Measurements from ENCODE around the gene CNIH1. TPM values are rescaled to one million over a fixed set of nuclear protein-coding genes. Genes with fewer than 3 reads are reported as not detected.

The CNIH1 gene
- total and polyA plus RNA-seq, 8 donors = 10.8 to 43.5 (median 34.7) TPM

DNA sequence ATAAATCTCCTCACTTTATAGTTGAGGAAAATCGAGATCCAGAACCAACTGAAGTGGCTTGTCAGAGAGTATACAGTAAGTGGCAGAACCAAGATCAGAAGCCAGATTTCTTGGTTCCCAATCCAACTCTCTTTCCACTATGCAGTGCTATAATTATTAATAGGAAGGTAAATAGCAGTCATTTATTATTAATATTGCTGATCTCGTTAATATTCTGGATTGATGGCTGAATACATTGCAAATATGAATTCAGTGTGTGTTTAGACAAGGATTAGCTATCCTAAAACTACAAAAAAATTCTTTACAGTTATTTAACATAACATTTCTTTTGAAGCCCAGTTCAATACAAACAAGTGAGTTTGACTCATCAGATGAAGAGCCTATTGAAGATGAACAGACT is 41.6 kb downstream of the CNIH1 start:
- FAIRE-seq = no peak
- 80 to 85% methylated on average over 2 of the region's 2 CpGs for WGBS, 2 donors
- no peaks in the 10 kb centered on the region for H3K27me3 ChIP-seq
- H3K36me3 ChIP-seq = no peaks in the 10 kb centered on the region
- intact Hi-C loops (cut with DNase I) = no loop called here
- no peak overlapping the region for H3K4me3 ChIP-seq
- H3K4me1 ChIP-seq = no peaks in the 10 kb centered on the region
- TF ChIP-seq, protein P1, sequence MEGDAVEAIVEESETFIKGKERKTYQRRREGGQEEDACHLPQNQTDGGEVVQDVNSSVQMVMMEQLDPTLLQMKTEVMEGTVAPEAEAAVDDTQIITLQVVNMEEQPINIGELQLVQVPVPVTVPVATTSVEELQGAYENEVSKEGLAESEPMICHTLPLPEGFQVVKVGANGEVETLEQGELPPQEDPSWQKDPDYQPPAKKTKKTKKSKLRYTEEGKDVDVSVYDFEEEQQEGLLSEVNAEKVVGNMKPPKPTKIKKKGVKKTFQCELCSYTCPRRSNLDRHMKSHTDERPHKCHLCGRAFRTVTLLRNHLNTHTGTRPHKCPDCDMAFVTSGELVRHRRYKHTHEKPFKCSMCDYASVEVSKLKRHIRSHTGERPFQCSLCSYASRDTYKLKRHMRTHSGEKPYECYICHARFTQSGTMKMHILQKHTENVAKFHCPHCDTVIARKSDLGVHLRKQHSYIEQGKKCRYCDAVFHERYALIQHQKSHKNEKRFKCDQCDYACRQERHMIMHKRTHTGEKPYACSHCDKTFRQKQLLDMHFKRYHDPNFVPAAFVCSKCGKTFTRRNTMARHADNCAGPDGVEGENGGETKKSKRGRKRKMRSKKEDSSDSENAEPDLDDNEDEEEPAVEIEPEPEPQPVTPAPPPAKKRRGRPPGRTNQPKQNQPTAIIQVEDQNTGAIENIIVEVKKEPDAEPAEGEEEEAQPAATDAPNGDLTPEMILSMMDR (IDR thresholded peaks at IDR 0.05) = no peak
- no peak for ATAC-seq
- H3K9me3 ChIP-seq = no peaks in the 10 kb centered on the region
- no peak for DNase-seq
- H3K27ac ChIP-seq = no peak overlapping the region

DNA sequence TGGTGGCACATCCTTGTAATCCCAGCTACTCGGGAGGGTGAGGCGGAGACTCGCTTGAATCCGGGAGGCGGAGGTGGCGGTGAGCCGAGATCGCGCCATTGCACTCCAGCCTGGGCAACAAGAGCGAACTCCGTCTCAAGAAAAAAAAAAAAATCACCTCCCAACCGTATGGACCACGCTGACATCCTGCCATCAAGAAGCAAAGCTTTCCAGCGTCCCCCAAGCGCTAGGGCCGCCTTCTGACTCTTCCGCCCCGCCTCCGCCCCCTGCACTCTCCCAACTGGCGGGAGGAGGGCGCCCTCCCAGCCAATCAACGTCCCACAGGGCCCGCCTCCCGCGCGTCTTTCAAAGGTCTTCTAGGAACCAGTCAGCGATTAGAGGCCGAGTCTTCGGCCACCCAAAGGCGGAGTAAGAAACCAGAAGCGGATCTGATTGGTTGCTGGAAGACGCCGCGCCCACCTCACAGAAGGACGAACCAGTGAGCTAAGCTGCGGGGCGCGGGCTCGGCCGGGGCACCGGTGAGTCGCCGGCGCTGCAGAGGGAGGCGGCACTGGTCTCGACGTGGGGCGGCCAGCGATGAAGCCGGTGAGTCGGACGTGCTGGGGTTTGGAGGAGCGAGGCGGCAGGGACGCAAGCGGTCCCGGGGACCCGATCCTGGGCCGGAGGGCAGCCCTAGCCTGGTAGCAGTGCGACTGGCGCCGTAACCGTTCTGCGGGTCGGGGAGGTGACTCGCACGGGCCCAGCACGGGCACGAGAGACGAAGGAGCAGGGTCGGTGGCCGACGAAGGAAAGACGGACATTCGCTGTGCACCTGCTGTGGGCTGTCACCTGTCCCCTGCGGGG is 44.5 kb downstream of the CNIH1 start, which contains the start of gene CDKN3:
TSS of gene CDKN3 (plus strand) at position 515 of the 843 bp plus-strand sequence. CDS start at position 577, 62 bp downstream.
- DNase-seq (peak; percentile 95 to 98 (median 97)), ATAC-seq (peak; percentile 97 to 99 (median 99)), FAIRE-seq (peak; percentile 89)
- intact Hi-C loops (cut with DNase I) = no loop called here
- no peaks in the 10 kb centered on the region for H3K4me1 ChIP-seq
- H3K36me3 ChIP-seq = no peaks in the 10 kb centered on the region
- H3K4me3 ChIP-seq = peak within 1 kb of the TSS; percentile 60 to 81 (median 65)
- H3K9me3 ChIP-seq = no peaks in the 10 kb centered on the region
- whole genome bisulfite sequencing, 2 donors = 0 to 1% methylated on average over 66 to 76 of the region's 76 CpGs
- H3K27me3 ChIP-seq = no peaks in the 10 kb centered on the region
- TF ChIP-seq, protein P1 (IDR thresholded peaks at IDR 0.05) = peak in 3 of 4 donors; percentile 34 to 67 (median 42)
- H3K27ac ChIP-seq = peak within 1 kb of the TSS in 1 of 4 donors; percentile 7

DNA sequence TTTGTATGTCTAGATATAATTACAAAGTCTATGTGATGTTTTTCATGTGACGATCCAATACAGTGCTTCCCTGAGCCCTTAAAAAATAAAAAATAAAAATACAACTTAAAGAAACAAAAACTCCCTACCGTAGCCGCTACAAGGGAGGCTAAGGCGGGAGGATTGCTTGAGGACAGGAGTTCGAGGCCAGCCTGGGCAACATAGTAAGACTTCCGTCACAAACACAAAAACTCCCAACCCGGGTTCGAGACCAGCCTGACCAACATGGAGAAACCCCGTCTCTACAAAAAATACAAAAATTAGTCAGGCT is 45.0 kb downstream of the CNIH1 start:
- intact Hi-C loops (cut with DNase I) = no loop called here
- H3K9me3 ChIP-seq = no peaks in the 10 kb centered on the region
- 61 to 64% methylated on average over 9 of the region's 9 CpGs for WGBS, 2 donors
- FAIRE-seq = no peak
- H3K4me3 ChIP-seq = peak overlapping the region; percentile 13 to 81 (median 65)
- H3K4me1 ChIP-seq = no peaks in the 10 kb centered on the region
- H3K27me3 ChIP-seq = no peaks in the 10 kb centered on the region
- DNase-seq = no peak
- no peak overlapping the region for H3K27ac ChIP-seq
- TF ChIP-seq, protein P1 (IDR thresholded peaks at IDR 0.05) = no peak
- no peaks in the 10 kb centered on the region for H3K36me3 ChIP-seq
- ATAC-seq = no peak

DNA sequence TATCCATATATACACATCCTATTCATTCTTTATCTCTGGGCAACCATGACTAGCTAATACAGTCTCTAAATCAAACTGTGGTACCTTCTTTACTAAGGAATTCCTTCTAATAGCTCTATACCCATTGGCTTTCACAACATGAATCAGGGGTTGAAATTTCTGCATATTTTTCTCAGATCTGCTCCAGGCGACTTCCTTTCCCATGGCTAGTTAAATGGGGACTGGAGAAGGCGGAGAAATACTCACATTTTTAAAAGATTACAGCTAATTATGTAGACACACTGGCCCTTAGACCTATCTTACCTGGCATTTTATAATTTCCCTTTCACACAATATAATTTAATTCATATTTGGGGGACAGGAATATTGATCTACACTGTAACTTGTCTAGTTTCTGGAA is 45.5 kb downstream of the CNIH1 start:
- 92 to 98% methylated on average over 2 of the region's 2 CpGs for WGBS, 2 donors
- Histone ChIP-seq H3K36me3 (no peaks in the 10 kb centered on the region), H3K9me3 (no peaks in the 10 kb centered on the region), H3K4me1 (no peaks in the 10 kb centered on the region), H3K27ac (no peak overlapping the region), H3K4me3 (no peak overlapping the region), H3K27me3 (no peaks in the 10 kb centered on the region)
- intact Hi-C loops (cut with DNase I) = no loop called here
- FAIRE-seq (no peak), ATAC-seq (no peak), DNase-seq (no peak)
- TF ChIP-seq, protein P1 (IDR thresholded peaks at IDR 0.05) = no peak

DNA sequence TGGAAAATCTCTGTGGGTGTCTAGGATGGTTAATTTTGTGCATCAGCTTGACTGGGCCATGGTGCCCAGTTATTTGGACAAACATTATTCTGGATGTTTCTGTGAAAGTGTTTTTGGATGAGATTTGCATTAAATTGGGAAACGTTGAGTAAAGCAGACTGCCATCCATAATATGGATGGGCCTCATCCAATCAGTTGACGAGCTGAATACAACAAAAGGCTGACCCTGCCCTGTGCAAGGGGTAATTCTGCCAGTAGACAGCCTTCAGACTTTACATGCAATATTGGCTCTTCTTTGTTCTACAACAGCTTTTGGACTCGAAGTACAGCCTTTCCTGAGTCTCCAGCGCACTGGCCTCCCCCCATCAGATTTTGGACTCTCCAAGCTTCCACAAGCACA is 45.9 kb downstream of the CNIH1 start:
- no peak for DNase-seq
- no peaks in the 10 kb centered on the region for H3K27me3 ChIP-seq
- 75 to 83% methylated on average over 4 of the region's 4 CpGs for WGBS, 2 donors
- TF ChIP-seq, protein P1 (IDR thresholded peaks at IDR 0.05) = no peak
- ATAC-seq = no peak
- no peaks in the 10 kb centered on the region for H3K36me3 ChIP-seq
- FAIRE-seq = no peak
- H3K27ac ChIP-seq = no peak overlapping the region
- H3K4me1 ChIP-seq = no peaks in the 10 kb centered on the region
- intact Hi-C loops (cut with DNase I) = no loop called here
- H3K9me3 ChIP-seq = no peaks in the 10 kb centered on the region
- H3K4me3 ChIP-seq = no peak overlapping the region
